Vagina (tissue), 2 donors: ENCODE results near the gene ADGRG7.

ENCODE experiments used
- POLR2A ChIP-seq, 2 donors: fragments of 450-650 bp; IDR thresholded peaks; one replicate each; pipeline ENCODE4 v1.6.1; 2017; ENCODE audit warnings: antibody characterized with exemption in 2 of 2, mild to moderate bottlenecking in 2 of 2, moderate library complexity in 2 of 2
- TF ChIP-seq, protein P1 (sequence below), 3 experiments: fragments of 450-650 bp in 2 of 3; fragments of 200-600 bp in 1 of 3; sonication (generic) in 1 of 3; IDR thresholded peaks; one replicate each; pipeline ENCODE4 v1.5.1; 2017 to 2019; ENCODE audit warnings: antibody characterized with exemption in 3 of 3, mild to moderate bottlenecking in 2 of 3, moderate library complexity in 2 of 3

DNA sequence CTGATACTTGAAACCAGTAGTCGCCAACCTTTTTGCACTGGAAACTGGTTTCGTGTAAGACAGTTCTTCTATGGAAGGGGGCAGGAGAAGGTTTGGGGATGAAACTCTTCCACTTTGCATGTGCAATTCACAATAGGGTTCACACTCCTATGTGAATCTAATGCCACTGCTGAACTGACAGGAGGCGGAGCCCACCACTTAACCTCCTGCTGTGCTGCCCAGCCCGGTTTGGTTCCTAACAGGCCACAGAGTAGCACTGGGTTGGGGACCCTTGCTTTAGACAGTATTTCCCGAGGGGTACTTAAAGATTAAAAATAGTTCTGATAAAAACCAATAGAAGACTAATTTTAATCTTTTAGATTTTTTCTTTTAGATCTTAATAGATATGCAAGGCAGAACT is 111.0 kb downstream of the ADGRG7 start:
- TF ChIP-seq, protein P1, sequence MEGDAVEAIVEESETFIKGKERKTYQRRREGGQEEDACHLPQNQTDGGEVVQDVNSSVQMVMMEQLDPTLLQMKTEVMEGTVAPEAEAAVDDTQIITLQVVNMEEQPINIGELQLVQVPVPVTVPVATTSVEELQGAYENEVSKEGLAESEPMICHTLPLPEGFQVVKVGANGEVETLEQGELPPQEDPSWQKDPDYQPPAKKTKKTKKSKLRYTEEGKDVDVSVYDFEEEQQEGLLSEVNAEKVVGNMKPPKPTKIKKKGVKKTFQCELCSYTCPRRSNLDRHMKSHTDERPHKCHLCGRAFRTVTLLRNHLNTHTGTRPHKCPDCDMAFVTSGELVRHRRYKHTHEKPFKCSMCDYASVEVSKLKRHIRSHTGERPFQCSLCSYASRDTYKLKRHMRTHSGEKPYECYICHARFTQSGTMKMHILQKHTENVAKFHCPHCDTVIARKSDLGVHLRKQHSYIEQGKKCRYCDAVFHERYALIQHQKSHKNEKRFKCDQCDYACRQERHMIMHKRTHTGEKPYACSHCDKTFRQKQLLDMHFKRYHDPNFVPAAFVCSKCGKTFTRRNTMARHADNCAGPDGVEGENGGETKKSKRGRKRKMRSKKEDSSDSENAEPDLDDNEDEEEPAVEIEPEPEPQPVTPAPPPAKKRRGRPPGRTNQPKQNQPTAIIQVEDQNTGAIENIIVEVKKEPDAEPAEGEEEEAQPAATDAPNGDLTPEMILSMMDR (IDR thresholded peaks at IDR 0.05): no peak
- no peak for TF ChIP-seq POLR2A (IDR thresholded peaks at IDR 0.05)
